Activated naive CD4-positive, alpha-beta T cell treated with anti-CD3 and anti-CD28 coated beads for 36 hours (primary cell): ENCODE data around the gene RPS15A. TPM values are rescaled to one million over a fixed set of nuclear protein-coding genes. Genes with fewer than 3 reads are reported as not detected.
A peak's percentile ranks its signal among the peaks of the same experiment; 100 is the strongest.

ENCODE experiments used
- CTCF ChIA-PET: fragments of 350-600 bp; sonication (Branson Sonifier 250); formaldehyde crosslinking; loops from one replicate; lab custom pipeline; 2021; ENCODE audit warnings: antibody characterized with exemption; lab: Charles Lee
- DNase-seq: peaks from one replicate; pipeline ENCODE4 v3.0.0-alpha.2; 2020
- H3K27ac Mint-ChIP-seq: one replicate; pipeline ENCODE4 v1.8.0; 2021; ENCODE audit warnings: mild to moderate bottlenecking, mixed read lengths
- H3K27me3 Mint-ChIP-seq: one replicate; pipeline ENCODE4 v1.8.0; 2021; ENCODE audit warnings: low read depth, mixed read lengths
- H3K36me3 Mint-ChIP-seq: one replicate; pipeline ENCODE4 v1.8.0; 2021; ENCODE audit warnings: low read depth, mixed read lengths
- H3K4me1 Mint-ChIP-seq: one replicate; pipeline ENCODE4 v1.8.0; 2021; ENCODE audit warnings: low read depth, mixed read lengths
- H3K4me3 Mint-ChIP-seq: one replicate; pipeline ENCODE4 v1.8.0; 2021; ENCODE audit warnings: mild to moderate bottlenecking, moderate library complexity, mixed read lengths
- H3K9me3 Mint-ChIP-seq: one replicate; pipeline ENCODE4 v1.8.0; 2021; ENCODE audit warnings: mixed read lengths
- intact Hi-C: fragments of 100-400 bp; cut with micrococcal nuclease; formaldehyde crosslinking; loops from one replicate; pipeline ENCODE4 v1.15.1; 2023
- total RNA-seq, 2 experiments: library from RNA; stranded (reverse); gene quantifications; one replicate each; pipeline ENCODE4 v1.2.3, GENCODE V29; 2021

RPS15A gene
- 1,000 to 10,000 TPM; 2,432 to 2,476 TPM for total RNA-seq

- Mint-ChIP-seq H3K27me3 (no peaks in the 10 kb centered on the region), H3K4me1 (peaks cover 45% of the 10 kb centered on the region), H3K4me3 (peak within 1 kb of the TSS; percentile 94), H3K27ac (peak within 1 kb of the TSS; percentile 96), H3K9me3 (no peaks in the 10 kb centered on the region), H3K36me3 (peaks cover 67% of the 10 kb centered on the region)
- CTCF ChIA-PET, result interaction anchor here (1.0 to 1.3 kb wide), 4 partner anchors 9 to 170 kb away, joined by 3 to 9 read pairs (median 4); partner anchors contain the start of gene ARL6IP1
- peak; percentile 96 for DNase-seq
- intact Hi-C loops, result loop anchor here (1.0 to 5.0 kb wide), 4 partner anchors 11 to 1423 kb away; partner anchors contain the start of genes ARL6IP1, COQ7 and SMG1
These were observed at the start of gene RPS15A for GRCh38 chr16:18789850-18790706. TSS of gene RPS15A (minus strand) at chr16:18790334. CDS start at chr16:18789113, 1,221 bp downstream.

GRCh38 chr16:18839555-18839954, 49.4 kb upstream of the RPS15A start:
- H3K36me3 Mint-ChIP-seq, result peaks cover 55% of the 10 kb centered on the region
- H3K27ac Mint-ChIP-seq, result peak overlapping the region; percentile 20
- no peak for DNase-seq
- CTCF ChIA-PET, result interaction anchor here (1.2 kb wide), 1 partner anchor 38 kb away, joined by 3 read pairs; the partner anchor contains the start of gene ARL6IP1
- no peak overlapping the region for H3K4me3 Mint-ChIP-seq
- no peaks in the 10 kb centered on the region for H3K27me3 Mint-ChIP-seq
- no peaks in the 10 kb centered on the region for H3K9me3 Mint-ChIP-seq
- intact Hi-C loops, result no loop called here
- H3K4me1 Mint-ChIP-seq, result peaks cover 13% of the 10 kb centered on the region

GRCh38 chr16:18836702-18837101, 46.6 kb upstream of the RPS15A start:
- DNase-seq, result no peak
- no peaks in the 10 kb centered on the region for H3K27me3 Mint-ChIP-seq
- H3K9me3 Mint-ChIP-seq, result no peaks in the 10 kb centered on the region
- H3K27ac Mint-ChIP-seq, result peak overlapping the region; percentile 76
- CTCF ChIA-PET, result interaction anchor here (0.6 to 3.7 kb wide), 4 partner anchors 10 to 143 kb away, joined by 3 to 19 read pairs (median 4); partner anchors contain the start of gene ARL6IP1
- peaks cover 52% of the 10 kb centered on the region for H3K36me3 Mint-ChIP-seq
- no peak overlapping the region for H3K4me3 Mint-ChIP-seq
- H3K4me1 Mint-ChIP-seq, result peaks cover 13% of the 10 kb centered on the region
- intact Hi-C loops, result no loop called here

GRCh38 chr16:18834864-18835263, 44.7 kb upstream of the RPS15A start:
- no peak overlapping the region for H3K4me3 Mint-ChIP-seq
- CTCF ChIA-PET, result interaction anchor here (3.7 kb wide), 1 partner anchor 33 kb away, joined by 19 read pairs; the partner anchor contains the start of gene ARL6IP1
- DNase-seq, result no peak
- H3K4me1 Mint-ChIP-seq, result peaks cover 13% of the 10 kb centered on the region
- H3K27me3 Mint-ChIP-seq, result no peaks in the 10 kb centered on the region
- H3K9me3 Mint-ChIP-seq, result no peaks in the 10 kb centered on the region
- intact Hi-C loops, result no loop called here
- H3K36me3 Mint-ChIP-seq, result peaks cover 50% of the 10 kb centered on the region
- no peak overlapping the region for H3K27ac Mint-ChIP-seq

GRCh38 chr16:18833707-18834505, 43.8 kb upstream of the RPS15A start:
- no peaks in the 10 kb centered on the region for H3K9me3 Mint-ChIP-seq
- H3K4me3 Mint-ChIP-seq, result no peak overlapping the region
- no peaks in the 10 kb centered on the region for H3K27me3 Mint-ChIP-seq
- H3K27ac Mint-ChIP-seq, result peak overlapping the region; percentile 13
- peaks cover 13% of the 10 kb centered on the region for H3K4me1 Mint-ChIP-seq
- no peak for DNase-seq
- intact Hi-C loops, result no loop called here
- H3K36me3 Mint-ChIP-seq, result peaks cover 51% of the 10 kb centered on the region
- CTCF ChIA-PET, result interaction anchor here (0.9 to 3.7 kb wide), 2 partner anchors 30 to 32 kb away, joined by 3 to 19 read pairs; partner anchors contain the start of gene ARL6IP1

- CTCF ChIA-PET, result interaction anchor here (0.9 to 1.4 kb wide), 4 partner anchors 15 to 137 kb away, joined by 3 to 4 read pairs (median 4); partner anchors contain the start of gene ARL6IP1
- intact Hi-C loops, result no loop called here
These were observed 42.5 kb upstream of the RPS15A start for GRCh38 chr16:18832613-18833012.

GRCh38 chr16:18832006-18832405, 41.9 kb upstream of the RPS15A start:
- H3K9me3 Mint-ChIP-seq, result no peaks in the 10 kb centered on the region
- DNase-seq, result no peak
- intact Hi-C loops, result no loop called here
- no peak overlapping the region for H3K4me3 Mint-ChIP-seq
- peaks cover 8% of the 10 kb centered on the region for H3K4me1 Mint-ChIP-seq
- no peaks in the 10 kb centered on the region for H3K27me3 Mint-ChIP-seq
- CTCF ChIA-PET, result interaction anchor here (1.1 to 1.4 kb wide), 3 partner anchors 14 to 137 kb away, joined by 4 read pairs; partner anchors contain the start of gene ARL6IP1
- peaks cover 49% of the 10 kb centered on the region for H3K36me3 Mint-ChIP-seq
- no peak overlapping the region for H3K27ac Mint-ChIP-seq

More at GRCh38 chr16:18832613-18833012, 42.5 kb upstream of the RPS15A start:
- H3K27ac Mint-ChIP-seq, result no peak overlapping the region
- no peak for DNase-seq
- H3K36me3 Mint-ChIP-seq, result peaks cover 51% of the 10 kb centered on the region
- no peak overlapping the region for H3K4me3 Mint-ChIP-seq
- H3K27me3 Mint-ChIP-seq, result no peaks in the 10 kb centered on the region
- H3K9me3 Mint-ChIP-seq, result no peaks in the 10 kb centered on the region
- H3K4me1 Mint-ChIP-seq, result peaks cover 13% of the 10 kb centered on the region

GRCh38 chr16:18829251-18829650, 39.1 kb upstream of the RPS15A start:
- Mint-ChIP-seq H3K4me3 (no peak overlapping the region), H3K27me3 (no peaks in the 10 kb centered on the region), H3K4me1 (peaks cover 3% of the 10 kb centered on the region), H3K36me3 (peaks cover 33% of the 10 kb centered on the region), H3K9me3 (no peaks in the 10 kb centered on the region), H3K27ac (no peak overlapping the region)
- intact Hi-C loops, result no loop called here
- no peak for DNase-seq
- CTCF ChIA-PET, result no interaction called here

GRCh38 chr16:18827890-18828289, 37.8 kb upstream of the RPS15A start:
- intact Hi-C loops, result no loop called here
- CTCF ChIA-PET, result no interaction called here
- DNase-seq, result no peak
- Mint-ChIP-seq H3K36me3 (peaks cover 26% of the 10 kb centered on the region), H3K27me3 (no peaks in the 10 kb centered on the region), H3K27ac (no peak overlapping the region), H3K4me1 (peaks cover 3% of the 10 kb centered on the region), H3K4me3 (no peak overlapping the region), H3K9me3 (no peaks in the 10 kb centered on the region)

- H3K4me1 Mint-ChIP-seq, result peaks cover 12% of the 10 kb centered on the region
- H3K9me3 Mint-ChIP-seq, result no peaks in the 10 kb centered on the region
- H3K27me3 Mint-ChIP-seq, result no peaks in the 10 kb centered on the region
- H3K4me3 Mint-ChIP-seq, result no peak overlapping the region
- H3K27ac Mint-ChIP-seq, result no peak overlapping the region
- CTCF ChIA-PET, result interaction anchor here (2.1 to 2.4 kb wide), 2 partner anchors 15 kb away, joined by 11 read pairs; partner anchors contain the start of gene ARL6IP1
- intact Hi-C loops, result no loop called here
- peaks cover 40% of the 10 kb centered on the region for H3K36me3 Mint-ChIP-seq
- DNase-seq, result no peak
These were observed 26.2 kb upstream of the RPS15A start for GRCh38 chr16:18816286-18816685.

- DNase-seq, result no peak
- intact Hi-C loops, result no loop called here
- Mint-ChIP-seq H3K36me3 (peaks cover 46% of the 10 kb centered on the region), H3K9me3 (no peaks in the 10 kb centered on the region), H3K27ac (no peak overlapping the region), H3K4me1 (no peaks in the 10 kb centered on the region), H3K4me3 (no peak overlapping the region), H3K27me3 (no peaks in the 10 kb centered on the region)
- CTCF ChIA-PET, result no interaction called here
These were observed 21.8 kb upstream of the RPS15A start for GRCh38 chr16:18811925-18812324.

GRCh38 chr16:18809165-18809564, 19.0 kb upstream of the RPS15A start:
- Mint-ChIP-seq H3K4me1 (peaks cover 11% of the 10 kb centered on the region), H3K27ac (no peak overlapping the region), H3K9me3 (no peaks in the 10 kb centered on the region), H3K36me3 (peaks cover 39% of the 10 kb centered on the region), H3K27me3 (no peaks in the 10 kb centered on the region), H3K4me3 (no peak overlapping the region)
- intact Hi-C loops, result loop anchor here (5.0 kb wide), 1 partner anchor 73 kb away; no protein-coding TSS in a partner anchor
- CTCF ChIA-PET, result no interaction called here
- DNase-seq, result no peak
